Mucosa of descending colon (tissue), 3 donors: ENCODE measurements around the gene SPAST. TPM values are rescaled to one million over a fixed set of nuclear protein-coding genes. Genes with fewer than 3 reads are reported as not detected.
A peak's percentile ranks its signal among the peaks of the same experiment; 100 is the strongest.
"Not testable (repeated sequence)": the region's sequence is repeated elsewhere in the genome, so short reads cannot be mapped to it uniquely, and the experiment has no call there.

Experiments used
- ATAC-seq: fragments of 200-7000 bp; cut with Tn5 transposase; one replicate; pipeline ENCODE4 v1.9.1; 2020; ENCODE audit warnings: mild to moderate bottlenecking, moderate library complexity
- DNase-seq, 3 donors: peaks; one replicate each; pipeline ENCODE4 v3.0.0-alpha.2; 2020
- H3K36me3 ChIP-seq: fragments of 200-600 bp; one replicate; pipeline ENCODE4 v1.8.0; 2021; ENCODE audit warnings: low read depth, mild to moderate bottlenecking
- H3K4me1 ChIP-seq: fragments of 200-600 bp; one replicate; pipeline ENCODE4 v1.8.0; 2021; ENCODE audit warnings: low read depth, mild to moderate bottlenecking
- H3K4me3 ChIP-seq: fragments of 200-600 bp; one replicate; pipeline ENCODE4 v1.8.0; 2021; ENCODE audit warnings: mild to moderate bottlenecking
- H3K9me3 ChIP-seq: fragments of 200-600 bp; one replicate; pipeline ENCODE4 v1.8.0; 2021; ENCODE audit warnings: mild to moderate bottlenecking
- intact Hi-C, 2 donors: fragments of 100-400 bp; cut with DNase I in 1 of 2; cut with micrococcal nuclease in 1 of 2; formaldehyde crosslinking; loops; one replicate each; pipeline versions ENCODE4 v1.11.0 to v1.11.1; 2022; cut with DNase I, micrococcal nuclease
- long read RNA-seq, 2 donors: library from polyadenylated mRNA; unstranded; transcript quantifications; one replicate each; pipeline ENCODE4 v2.0.0, GENCODE V29; 2019 to 2021
- total RNA-seq, 3 donors: library from RNA; stranded (reverse); fragmentation: NEBNext Ultra II Directional in 2 of 3; extraction: Animal tissue kit (Norgen Biotek cat#: 25700) in 2 of 3; gene quantifications; one replicate each; pipeline versions ENCODE4 v1.2.1 to v1.2.4, GENCODE V29; 2021 to 2023
- TF ChIP-seq, protein P1 (sequence below): fragments of 200-600 bp; IDR thresholded peaks from one replicate; pipeline ENCODE4 v1.8.0; 2022; ENCODE audit warnings: antibody characterized with exemption, mild to moderate bottlenecking
- donor health status: DM: no; HTN: no; CAD: no; lungs with moderate emphysema.
- donor health status: DM: no; HTN: no; CAD: no.
- donor health status: DM: no; HTN: yes; CAD: no.

The SPAST gene, protein sequence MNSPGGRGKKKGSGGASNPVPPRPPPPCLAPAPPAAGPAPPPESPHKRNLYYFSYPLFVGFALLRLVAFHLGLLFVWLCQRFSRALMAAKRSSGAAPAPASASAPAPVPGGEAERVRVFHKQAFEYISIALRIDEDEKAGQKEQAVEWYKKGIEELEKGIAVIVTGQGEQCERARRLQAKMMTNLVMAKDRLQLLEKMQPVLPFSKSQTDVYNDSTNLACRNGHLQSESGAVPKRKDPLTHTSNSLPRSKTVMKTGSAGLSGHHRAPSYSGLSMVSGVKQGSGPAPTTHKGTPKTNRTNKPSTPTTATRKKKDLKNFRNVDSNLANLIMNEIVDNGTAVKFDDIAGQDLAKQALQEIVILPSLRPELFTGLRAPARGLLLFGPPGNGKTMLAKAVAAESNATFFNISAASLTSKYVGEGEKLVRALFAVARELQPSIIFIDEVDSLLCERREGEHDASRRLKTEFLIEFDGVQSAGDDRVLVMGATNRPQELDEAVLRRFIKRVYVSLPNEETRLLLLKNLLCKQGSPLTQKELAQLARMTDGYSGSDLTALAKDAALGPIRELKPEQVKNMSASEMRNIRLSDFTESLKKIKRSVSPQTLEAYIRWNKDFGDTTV
- total RNA-seq, result 10 to 100 TPM; 17.2 to 18.9 (median 17.2) TPM
- long read RNA-seq, donor 1, full-length matches to known transcripts, result 4 of 5 reads
- long read RNA-seq, donor 1, partial matches to known transcripts, result 1 of 5 reads
- long read RNA-seq, donor 1, other reads (novel, unspliced or antisense), result 0 of 5 reads
- long read RNA-seq, donor 2, full-length matches to known transcripts, result 2 of 3 reads
- long read RNA-seq, donor 2, partial matches to known transcripts, result 1 of 3 reads
- long read RNA-seq, donor 2, other reads (novel, unspliced or antisense), result 0 of 3 reads

DNA sequence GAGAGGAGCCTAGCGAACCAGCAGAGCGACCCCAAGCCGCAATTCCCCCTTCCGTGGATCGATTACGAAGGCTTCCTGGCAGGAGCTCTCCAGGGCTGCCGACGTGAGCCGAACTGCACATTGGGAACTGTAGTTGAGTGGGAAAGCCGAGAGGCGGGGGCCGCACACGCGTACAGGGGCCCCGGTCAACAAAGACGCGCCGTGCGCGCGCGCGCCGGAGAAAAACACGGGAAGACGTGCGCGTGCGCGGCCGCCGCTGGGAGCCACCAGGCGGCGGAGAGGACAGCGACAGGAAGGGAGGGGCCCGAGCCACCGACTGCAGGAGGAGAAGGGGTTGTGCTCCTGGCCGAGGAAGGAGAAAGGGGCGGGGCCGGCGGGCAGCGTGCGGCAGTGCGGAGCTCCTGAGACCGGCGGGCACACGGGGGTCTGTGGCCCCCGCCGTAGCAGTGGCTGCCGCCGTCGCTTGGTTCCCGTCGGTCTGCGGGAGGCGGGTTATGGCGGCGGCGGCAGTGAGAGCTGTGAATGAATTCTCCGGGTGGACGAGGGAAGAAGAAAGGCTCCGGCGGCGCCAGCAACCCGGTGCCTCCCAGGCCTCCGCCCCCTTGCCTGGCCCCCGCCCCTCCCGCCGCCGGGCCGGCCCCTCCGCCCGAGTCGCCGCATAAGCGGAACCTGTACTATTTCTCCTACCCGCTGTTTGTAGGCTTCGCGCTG, at the start of gene SPAST:
Gene SPAST (plus strand): TSS at position 247 of the 711 bp plus-strand sequence. CDS start 276 bp downstream, at position 523.
- no peaks in the 10 kb centered on the region for H3K36me3 ChIP-seq
- ATAC-seq, result peak; percentile 96
- intact Hi-C loops, result loop anchor here in 1 of 2 donors (2.0 kb wide), 1 partner anchor 101 kb away; the partner anchor contains the start of gene SLC30A6
- peaks cover 5% of the 10 kb centered on the region for H3K4me1 ChIP-seq
- no peaks in the 10 kb centered on the region for H3K9me3 ChIP-seq
- peak; percentile 98 to 99 (median 99) for DNase-seq
- peak within 1 kb of the TSS; percentile 63 for H3K4me3 ChIP-seq
- TF ChIP-seq, protein P1, sequence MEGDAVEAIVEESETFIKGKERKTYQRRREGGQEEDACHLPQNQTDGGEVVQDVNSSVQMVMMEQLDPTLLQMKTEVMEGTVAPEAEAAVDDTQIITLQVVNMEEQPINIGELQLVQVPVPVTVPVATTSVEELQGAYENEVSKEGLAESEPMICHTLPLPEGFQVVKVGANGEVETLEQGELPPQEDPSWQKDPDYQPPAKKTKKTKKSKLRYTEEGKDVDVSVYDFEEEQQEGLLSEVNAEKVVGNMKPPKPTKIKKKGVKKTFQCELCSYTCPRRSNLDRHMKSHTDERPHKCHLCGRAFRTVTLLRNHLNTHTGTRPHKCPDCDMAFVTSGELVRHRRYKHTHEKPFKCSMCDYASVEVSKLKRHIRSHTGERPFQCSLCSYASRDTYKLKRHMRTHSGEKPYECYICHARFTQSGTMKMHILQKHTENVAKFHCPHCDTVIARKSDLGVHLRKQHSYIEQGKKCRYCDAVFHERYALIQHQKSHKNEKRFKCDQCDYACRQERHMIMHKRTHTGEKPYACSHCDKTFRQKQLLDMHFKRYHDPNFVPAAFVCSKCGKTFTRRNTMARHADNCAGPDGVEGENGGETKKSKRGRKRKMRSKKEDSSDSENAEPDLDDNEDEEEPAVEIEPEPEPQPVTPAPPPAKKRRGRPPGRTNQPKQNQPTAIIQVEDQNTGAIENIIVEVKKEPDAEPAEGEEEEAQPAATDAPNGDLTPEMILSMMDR, result peak; percentile 47

DNA sequence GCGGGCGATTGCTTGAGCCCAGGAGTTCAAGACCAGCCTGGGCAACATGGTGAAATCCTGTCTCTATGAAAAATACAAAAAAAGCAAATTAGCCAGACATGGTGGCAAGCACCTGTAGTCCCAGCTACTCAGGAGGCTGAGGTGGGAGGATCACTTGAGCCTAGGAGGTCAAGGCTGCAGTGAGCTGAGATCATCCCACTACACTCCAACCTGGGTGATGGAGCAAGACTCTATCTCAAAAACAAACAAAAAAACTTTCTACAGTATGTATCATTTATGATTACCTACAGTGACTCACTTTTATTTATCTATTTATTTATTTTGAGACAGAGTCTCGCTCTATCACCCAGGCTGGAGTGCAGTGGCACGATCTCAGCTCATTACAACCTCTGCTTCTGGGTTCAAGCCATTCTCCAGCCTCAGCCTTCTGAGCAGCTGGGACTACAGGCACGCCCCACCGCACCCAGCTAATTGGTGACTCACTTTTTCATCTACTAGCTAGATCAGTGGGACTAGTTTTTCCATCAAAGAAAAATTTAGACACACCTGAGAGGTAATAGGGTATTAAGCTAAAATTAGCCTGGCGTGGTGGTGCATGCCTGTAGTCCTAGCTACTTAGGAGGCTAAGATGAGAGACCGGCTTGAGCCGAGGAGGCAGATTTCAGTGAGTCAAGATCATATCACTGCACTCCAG, 44.4 kb upstream of the SPAST start:
- peak in 2 of 3 donors; percentile 43 to 58 for DNase-seq
- H3K9me3 ChIP-seq, intact Hi-C loops, H3K4me3 ChIP-seq, H3K36me3 ChIP-seq, H3K4me1 ChIP-seq: not testable (repeated sequence)
- ATAC-seq, result peak; percentile 79

DNA sequence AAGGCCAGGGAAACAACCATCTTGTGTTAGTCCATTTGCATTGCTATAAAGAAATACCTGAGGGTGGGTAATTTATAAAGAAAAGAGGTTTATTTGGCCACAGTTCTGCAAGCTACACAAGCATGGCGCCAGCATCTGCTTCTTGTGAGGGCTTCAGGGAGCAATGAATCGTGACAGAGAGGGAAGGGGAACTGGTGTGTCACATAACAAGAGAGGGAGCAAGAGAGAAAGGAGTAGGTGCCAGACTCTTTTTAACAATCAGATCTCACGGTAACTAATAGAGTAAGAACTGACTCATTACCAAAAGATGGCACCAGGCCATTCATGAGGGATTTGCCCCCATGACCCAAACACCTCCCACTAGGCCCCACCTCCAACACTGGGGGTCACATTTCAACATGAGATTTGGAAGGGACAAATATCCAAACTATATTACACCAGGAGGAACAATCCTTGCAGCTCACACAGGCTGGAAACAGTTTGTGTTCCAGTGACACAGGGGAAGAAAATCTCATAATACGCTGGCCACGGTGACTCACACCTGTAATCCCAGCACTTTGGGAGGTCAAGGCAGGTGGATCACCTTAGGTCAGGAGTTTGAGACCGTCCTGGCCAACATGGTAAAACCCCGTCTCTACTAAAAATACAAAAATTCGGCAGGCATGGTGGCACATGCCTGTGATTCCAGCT, 29.0 kb upstream of the SPAST start:
- H3K36me3 ChIP-seq, H3K4me3 ChIP-seq, ATAC-seq, H3K9me3 ChIP-seq, H3K4me1 ChIP-seq, intact Hi-C loops, DNase-seq: not testable (repeated sequence)

DNA sequence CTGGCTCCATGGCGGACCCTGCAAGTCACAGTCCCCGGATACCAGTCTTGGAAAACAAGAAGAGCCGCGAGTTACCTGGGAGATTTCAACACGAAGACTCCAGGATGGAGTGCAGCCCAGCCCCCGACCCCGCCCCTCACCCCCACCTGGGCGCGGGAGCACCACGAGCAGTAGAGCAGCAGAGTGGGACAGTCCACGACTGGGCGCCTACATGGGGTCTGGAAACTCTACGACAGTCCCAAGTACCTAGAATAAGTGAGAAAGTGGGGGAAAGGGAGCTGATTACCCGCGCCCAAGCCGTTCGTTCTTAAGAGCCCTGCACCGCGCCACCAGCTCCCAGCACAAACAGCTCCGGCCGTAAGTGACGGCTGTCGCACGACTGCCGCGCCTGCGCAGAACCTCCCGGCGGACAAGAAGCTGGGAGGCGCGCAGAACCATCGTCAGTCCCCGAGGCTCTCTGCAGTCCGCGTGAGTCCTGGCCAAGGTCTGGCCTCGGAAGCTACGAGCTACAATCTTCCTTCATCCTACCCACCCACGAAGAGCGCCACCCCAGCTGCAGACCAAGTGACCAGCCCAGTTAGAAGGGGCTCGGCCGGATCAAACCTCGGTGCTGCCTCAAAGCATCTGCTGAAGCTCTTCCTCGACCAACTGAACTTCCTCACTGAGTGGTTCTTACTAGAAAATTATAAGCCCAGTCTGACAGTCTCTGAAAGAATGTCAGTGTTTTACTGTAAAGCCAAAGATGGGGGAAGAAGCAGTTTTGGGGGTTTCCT, 23.7 kb upstream of the SPAST start, which contains the start of gene DPY30:
Gene DPY30 (minus strand): TSS at position 359 of the 773 bp plus-strand sequence. CDS start 349 bp downstream, at position 10.
- Histone ChIP-seq H3K36me3 (no peaks in the 10 kb centered on the region), H3K4me1 (peaks cover 4% of the 10 kb centered on the region), H3K4me3 (peak within 1 kb of the TSS; percentile 64), H3K9me3 (no peaks in the 10 kb centered on the region)
- intact Hi-C loops, result no loop called here
- ATAC-seq (peak; percentile 100), DNase-seq (peak; percentile 93 to 95 (median 95))
- TF ChIP-seq, protein P1, result no peak

DNA sequence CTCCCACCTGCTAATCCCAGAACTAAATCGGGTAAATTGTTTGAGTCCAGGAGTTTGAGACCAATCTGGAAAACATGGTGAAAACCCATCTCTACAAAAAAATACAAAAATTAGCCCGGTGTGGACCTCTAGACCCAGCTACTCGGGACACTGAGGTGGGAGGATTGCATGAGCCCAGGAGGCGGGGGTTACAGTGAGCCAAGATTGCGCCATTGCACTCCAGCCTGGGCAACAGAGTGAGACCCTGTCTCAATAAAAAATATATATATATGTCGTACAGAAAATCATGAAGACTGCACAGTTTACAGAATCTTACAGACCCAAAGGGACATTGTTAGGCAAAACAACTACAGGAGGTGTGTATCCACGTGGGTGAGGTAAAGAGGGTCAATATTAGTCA, 19.8 kb upstream of the SPAST start:
- no peak overlapping the region for H3K4me3 ChIP-seq
- DNase-seq (no peak), ATAC-seq (no peak)
- no peaks in the 10 kb centered on the region for H3K36me3 ChIP-seq
- intact Hi-C loops, result no loop called here
- H3K4me1 ChIP-seq, result peaks cover 3% of the 10 kb centered on the region
- TF ChIP-seq, protein P1, result no peak
- no peaks in the 10 kb centered on the region for H3K9me3 ChIP-seq
